HEK293 (cell line): Measurements from ENCODE around the gene HOXB7.
A peak's percentile ranks its signal among the peaks of the same experiment; 100 is the strongest.

Experiments used
- EGR2 ChIP-seq: fragments of 450-650 bp; formaldehyde crosslinking; IDR thresholded peaks from 2 replicates; pipeline ENCODE4 v1.5.1; 2016; ENCODE audit warnings: low read depth, missing biosample characterization, missing genetic modification characterization
- GLIS1 ChIP-seq: fragments of 450-650 bp; formaldehyde crosslinking; IDR thresholded peaks from 2 replicates; pipeline ENCODE4 v1.5.1; 2016; ENCODE audit warnings: missing biosample characterization, missing genetic modification characterization
- OVOL3 ChIP-seq: fragments of 450-650 bp; formaldehyde crosslinking; IDR thresholded peaks from 2 replicates; pipeline ENCODE4 v1.5.1; 2016; ENCODE audit warnings: missing biosample characterization, missing genetic modification characterization
- SP3 ChIP-seq: fragments of 450-650 bp; formaldehyde crosslinking; IDR thresholded peaks from 2 replicates; pipeline ENCODE4 v1.5.1; 2016; ENCODE audit warnings: missing biosample characterization, missing genetic modification characterization
- ZNF132 ChIP-seq: fragments of 450-650 bp; formaldehyde crosslinking; IDR thresholded peaks from 2 replicates; pipeline ENCODE4 v1.5.1; 2017; ENCODE audit warnings: missing biosample characterization, missing genetic modification characterization, borderline replicate concordance
- ZNF214 ChIP-seq: fragments of 450-650 bp; formaldehyde crosslinking; IDR thresholded peaks from 2 replicates; pipeline ENCODE4 v1.5.1; 2017; ENCODE audit warnings: missing biosample characterization, mild to moderate bottlenecking, missing genetic modification characterization, borderline replicate concordance
- ZNF37A ChIP-seq: fragments of 450-650 bp; IDR thresholded peaks from 2 replicates; pipeline ENCODE4 v1.5.1; 2018; ENCODE audit warnings: missing biosample characterization, missing genetic modification characterization
- ZNF391 ChIP-seq: fragments of 450-650 bp; formaldehyde crosslinking; IDR thresholded peaks from 2 replicates; pipeline ENCODE4 v1.5.1; 2016; ENCODE audit warnings: low read depth, missing biosample characterization, missing genetic modification characterization, borderline replicate concordance
- ZNF530 ChIP-seq: fragments of 450-650 bp; formaldehyde crosslinking; IDR thresholded peaks from 2 replicates; pipeline ENCODE4 v1.5.1; 2016; ENCODE audit warnings: low read depth, missing biosample characterization, missing genetic modification characterization
- ZNF623 ChIP-seq: fragments of 450-650 bp; formaldehyde crosslinking; IDR thresholded peaks from 2 replicates; pipeline ENCODE4 v1.5.1; 2016; ENCODE audit warnings: missing biosample characterization, missing genetic modification characterization
- ZNF629 ChIP-seq: fragments of 450-650 bp; formaldehyde crosslinking; IDR thresholded peaks from 2 replicates; pipeline ENCODE4 v1.5.1; 2017; ENCODE audit warnings: missing biosample characterization, missing genetic modification characterization
- ZNF843 ChIP-seq: fragments of 450-650 bp; formaldehyde crosslinking; IDR thresholded peaks from 2 replicates; pipeline ENCODE4 v1.5.1; 2016; ENCODE audit warnings: missing biosample characterization, missing genetic modification characterization
- TF ChIP-seq, protein P1 (sequence below): fragments of 450-650 bp; formaldehyde crosslinking; conservative IDR thresholded peaks from 2 replicates; pipeline ENCODE4 v1.5.1; 2016; ENCODE audit warnings: low read depth, missing biosample characterization, missing genetic modification characterization
- TF ChIP-seq, protein P2 (sequence below): fragments of 450-650 bp; formaldehyde crosslinking; IDR thresholded peaks from 2 replicates; pipeline ENCODE4 v1.5.1; 2016; ENCODE audit warnings: missing biosample characterization, missing genetic modification characterization, borderline replicate concordance
- TF ChIP-seq, protein P3 (sequence below): fragments of 450-650 bp; formaldehyde crosslinking; IDR thresholded peaks from 2 replicates; pipeline ENCODE4 v1.5.1; 2016; ENCODE audit warnings: missing biosample characterization, missing genetic modification characterization
- TF ChIP-seq, protein P4 (sequence below): fragments of 450-650 bp; formaldehyde crosslinking; IDR thresholded peaks from 2 replicates; pipeline ENCODE4 v1.5.1; 2016; ENCODE audit warnings: missing biosample characterization, missing genetic modification characterization
- TF ChIP-seq, protein P5 (sequence below): fragments of 450-650 bp; formaldehyde crosslinking; IDR thresholded peaks from 2 replicates; pipeline ENCODE4 v1.5.1; 2016; ENCODE audit warnings: missing biosample characterization, missing genetic modification characterization
- TF ChIP-seq, protein P6 (sequence below): fragments of 450-650 bp; formaldehyde crosslinking; IDR thresholded peaks from 2 replicates; pipeline ENCODE4 v1.5.1; 2017; ENCODE audit warnings: missing biosample characterization, missing genetic modification characterization

The HOXB7 gene

DNA sequence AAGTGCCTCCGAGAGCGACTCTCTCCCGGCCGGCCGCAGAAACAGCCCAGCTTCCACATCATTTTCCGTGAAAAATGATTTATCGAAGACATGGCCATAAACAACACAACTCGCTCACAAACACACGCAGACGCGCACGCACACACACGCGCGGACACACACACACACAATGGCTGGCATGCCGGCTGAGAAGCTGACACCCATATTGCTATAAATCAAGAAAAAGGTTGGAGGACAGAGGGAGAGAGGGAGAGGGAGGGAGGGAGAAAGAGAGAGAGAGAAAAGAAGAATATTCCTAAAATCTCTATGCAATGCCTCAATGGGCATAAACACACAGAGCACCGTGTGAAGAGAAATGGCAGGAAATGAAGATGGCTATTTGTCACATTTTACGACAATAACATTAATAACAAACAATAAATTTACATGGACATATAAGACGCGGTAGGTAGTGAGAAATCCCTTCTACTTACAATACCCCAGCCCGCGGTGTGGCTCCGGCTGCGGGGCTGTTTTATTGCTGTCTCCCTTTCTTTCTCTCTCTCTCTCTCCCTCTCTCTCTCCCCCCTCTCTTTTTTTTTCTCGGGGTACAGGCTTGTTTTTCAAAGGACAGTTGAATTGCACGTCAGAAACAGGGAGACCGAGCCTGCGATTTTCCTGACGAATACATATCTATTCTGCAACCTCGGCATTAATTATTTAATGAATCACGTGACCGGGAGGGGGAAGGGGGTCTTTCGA lies 42.1 kb downstream of the HOXB7 start (continued):
- TF ChIP-seq, protein P1, sequence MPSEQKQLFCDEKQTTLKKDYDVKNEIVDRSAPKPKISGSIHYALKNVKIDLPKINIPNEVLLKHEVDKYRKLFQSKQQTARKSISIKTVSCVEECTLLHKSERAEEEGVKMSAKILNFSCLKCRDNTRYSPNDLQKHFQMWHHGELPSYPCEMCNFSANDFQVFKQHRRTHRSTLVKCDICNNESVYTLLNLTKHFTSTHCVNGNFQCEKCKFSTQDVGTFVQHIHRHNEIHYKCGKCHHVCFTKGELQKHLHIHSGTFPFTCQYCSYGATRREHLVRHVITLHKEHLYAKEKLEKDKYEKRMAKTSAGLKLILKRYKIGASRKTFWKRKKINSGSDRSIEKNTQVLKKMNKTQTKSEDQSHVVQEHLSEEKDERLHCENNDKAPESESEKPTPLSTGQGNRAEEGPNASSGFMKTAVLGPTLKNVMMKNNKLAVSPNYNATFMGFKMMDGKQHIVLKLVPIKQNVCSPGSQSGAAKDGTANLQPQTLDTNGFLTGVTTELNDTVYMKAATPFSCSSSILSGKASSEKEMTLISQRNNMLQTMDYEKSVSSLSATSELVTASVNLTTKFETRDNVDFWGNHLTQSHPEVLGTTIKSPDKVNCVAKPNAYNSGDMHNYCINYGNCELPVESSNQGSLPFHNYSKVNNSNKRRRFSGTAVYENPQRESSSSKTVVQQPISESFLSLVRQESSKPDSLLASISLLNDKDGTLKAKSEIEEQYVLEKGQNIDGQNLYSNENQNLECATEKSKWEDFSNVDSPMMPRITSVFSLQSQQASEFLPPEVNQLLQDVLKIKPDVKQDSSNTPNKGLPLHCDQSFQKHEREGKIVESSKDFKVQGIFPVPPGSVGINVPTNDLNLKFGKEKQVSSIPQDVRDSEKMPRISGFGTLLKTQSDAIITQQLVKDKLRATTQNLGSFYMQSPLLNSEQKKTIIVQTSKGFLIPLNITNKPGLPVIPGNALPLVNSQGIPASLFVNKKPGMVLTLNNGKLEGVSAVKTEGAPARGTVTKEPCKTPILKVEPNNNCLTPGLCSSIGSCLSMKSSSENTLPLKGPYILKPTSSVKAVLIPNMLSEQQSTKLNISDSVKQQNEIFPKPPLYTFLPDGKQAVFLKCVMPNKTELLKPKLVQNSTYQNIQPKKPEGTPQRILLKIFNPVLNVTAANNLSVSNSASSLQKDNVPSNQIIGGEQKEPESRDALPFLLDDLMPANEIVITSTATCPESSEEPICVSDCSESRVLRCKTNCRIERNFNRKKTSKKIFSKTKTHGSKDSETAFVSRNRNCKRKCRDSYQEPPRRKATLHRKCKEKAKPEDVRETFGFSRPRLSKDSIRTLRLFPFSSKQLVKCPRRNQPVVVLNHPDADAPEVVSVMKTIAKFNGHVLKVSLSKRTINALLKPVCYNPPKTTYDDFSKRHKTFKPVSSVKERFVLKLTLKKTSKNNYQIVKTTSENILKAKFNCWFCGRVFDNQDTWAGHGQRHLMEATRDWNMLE (tag by site-specific recombination): no peak
- TF ChIP-seq ZNF37A (tag by site-specific recombination): no peak
- no peak for TF ChIP-seq SP3
- TF ChIP-seq, protein P2, sequence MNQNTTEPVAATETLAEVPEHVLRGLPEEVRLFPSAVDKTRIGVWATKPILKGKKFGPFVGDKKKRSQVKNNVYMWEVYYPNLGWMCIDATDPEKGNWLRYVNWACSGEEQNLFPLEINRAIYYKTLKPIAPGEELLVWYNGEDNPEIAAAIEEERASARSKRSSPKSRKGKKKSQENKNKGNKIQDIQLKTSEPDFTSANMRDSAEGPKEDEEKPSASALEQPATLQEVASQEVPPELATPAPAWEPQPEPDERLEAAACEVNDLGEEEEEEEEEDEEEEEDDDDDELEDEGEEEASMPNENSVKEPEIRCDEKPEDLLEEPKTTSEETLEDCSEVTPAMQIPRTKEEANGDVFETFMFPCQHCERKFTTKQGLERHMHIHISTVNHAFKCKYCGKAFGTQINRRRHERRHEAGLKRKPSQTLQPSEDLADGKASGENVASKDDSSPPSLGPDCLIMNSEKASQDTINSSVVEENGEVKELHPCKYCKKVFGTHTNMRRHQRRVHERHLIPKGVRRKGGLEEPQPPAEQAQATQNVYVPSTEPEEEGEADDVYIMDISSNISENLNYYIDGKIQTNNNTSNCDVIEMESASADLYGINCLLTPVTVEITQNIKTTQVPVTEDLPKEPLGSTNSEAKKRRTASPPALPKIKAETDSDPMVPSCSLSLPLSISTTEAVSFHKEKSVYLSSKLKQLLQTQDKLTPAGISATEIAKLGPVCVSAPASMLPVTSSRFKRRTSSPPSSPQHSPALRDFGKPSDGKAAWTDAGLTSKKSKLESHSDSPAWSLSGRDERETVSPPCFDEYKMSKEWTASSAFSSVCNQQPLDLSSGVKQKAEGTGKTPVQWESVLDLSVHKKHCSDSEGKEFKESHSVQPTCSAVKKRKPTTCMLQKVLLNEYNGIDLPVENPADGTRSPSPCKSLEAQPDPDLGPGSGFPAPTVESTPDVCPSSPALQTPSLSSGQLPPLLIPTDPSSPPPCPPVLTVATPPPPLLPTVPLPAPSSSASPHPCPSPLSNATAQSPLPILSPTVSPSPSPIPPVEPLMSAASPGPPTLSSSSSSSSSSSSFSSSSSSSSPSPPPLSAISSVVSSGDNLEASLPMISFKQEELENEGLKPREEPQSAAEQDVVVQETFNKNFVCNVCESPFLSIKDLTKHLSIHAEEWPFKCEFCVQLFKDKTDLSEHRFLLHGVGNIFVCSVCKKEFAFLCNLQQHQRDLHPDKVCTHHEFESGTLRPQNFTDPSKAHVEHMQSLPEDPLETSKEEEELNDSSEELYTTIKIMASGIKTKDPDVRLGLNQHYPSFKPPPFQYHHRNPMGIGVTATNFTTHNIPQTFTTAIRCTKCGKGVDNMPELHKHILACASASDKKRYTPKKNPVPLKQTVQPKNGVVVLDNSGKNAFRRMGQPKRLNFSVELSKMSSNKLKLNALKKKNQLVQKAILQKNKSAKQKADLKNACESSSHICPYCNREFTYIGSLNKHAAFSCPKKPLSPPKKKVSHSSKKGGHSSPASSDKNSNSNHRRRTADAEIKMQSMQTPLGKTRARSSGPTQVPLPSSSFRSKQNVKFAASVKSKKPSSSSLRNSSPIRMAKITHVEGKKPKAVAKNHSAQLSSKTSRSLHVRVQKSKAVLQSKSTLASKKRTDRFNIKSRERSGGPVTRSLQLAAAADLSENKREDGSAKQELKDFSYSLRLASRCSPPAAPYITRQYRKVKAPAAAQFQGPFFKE (tag by site-specific recombination): no peak
- TF ChIP-seq ZNF132 (tag by site-specific recombination): no peak
- no peak for TF ChIP-seq ZNF214 (tag by site-specific recombination)
- 0 out of 2 replicates have a peak, but pooled peaks have one; percentile 30 for TF ChIP-seq ZNF629 (tag by site-specific recombination)
- no peak; the same call in 1 of the 2 replicates for TF ChIP-seq OVOL3 (tag by site-specific recombination)
- no peak for TF ChIP-seq ZNF623
- TF ChIP-seq, protein P3, sequence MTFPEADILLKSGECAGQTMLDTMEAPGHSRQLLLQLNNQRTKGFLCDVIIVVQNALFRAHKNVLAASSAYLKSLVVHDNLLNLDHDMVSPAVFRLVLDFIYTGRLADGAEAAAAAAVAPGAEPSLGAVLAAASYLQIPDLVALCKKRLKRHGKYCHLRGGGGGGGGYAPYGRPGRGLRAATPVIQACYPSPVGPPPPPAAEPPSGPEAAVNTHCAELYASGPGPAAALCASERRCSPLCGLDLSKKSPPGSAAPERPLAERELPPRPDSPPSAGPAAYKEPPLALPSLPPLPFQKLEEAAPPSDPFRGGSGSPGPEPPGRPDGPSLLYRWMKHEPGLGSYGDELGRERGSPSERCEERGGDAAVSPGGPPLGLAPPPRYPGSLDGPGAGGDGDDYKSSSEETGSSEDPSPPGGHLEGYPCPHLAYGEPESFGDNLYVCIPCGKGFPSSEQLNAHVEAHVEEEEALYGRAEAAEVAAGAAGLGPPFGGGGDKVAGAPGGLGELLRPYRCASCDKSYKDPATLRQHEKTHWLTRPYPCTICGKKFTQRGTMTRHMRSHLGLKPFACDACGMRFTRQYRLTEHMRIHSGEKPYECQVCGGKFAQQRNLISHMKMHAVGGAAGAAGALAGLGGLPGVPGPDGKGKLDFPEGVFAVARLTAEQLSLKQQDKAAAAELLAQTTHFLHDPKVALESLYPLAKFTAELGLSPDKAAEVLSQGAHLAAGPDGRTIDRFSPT (tag by site-specific recombination): no peak
- TF ChIP-seq, protein P4, sequence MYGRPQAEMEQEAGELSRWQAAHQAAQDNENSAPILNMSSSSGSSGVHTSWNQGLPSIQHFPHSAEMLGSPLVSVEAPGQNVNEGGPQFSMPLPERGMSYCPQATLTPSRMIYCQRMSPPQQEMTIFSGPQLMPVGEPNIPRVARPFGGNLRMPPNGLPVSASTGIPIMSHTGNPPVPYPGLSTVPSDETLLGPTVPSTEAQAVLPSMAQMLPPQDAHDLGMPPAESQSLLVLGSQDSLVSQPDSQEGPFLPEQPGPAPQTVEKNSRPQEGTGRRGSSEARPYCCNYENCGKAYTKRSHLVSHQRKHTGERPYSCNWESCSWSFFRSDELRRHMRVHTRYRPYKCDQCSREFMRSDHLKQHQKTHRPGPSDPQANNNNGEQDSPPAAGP (tag by site-specific recombination): 0 out of 2 replicates have a peak, but pooled peaks have one; percentile 14
- no peak for TF ChIP-seq ZNF530 (tag by site-specific recombination)
- 0 out of 2 replicates have a peak, but pooled peaks have one; percentile 14 for TF ChIP-seq GLIS1 (tag by site-specific recombination)
- TF ChIP-seq, protein P5, sequence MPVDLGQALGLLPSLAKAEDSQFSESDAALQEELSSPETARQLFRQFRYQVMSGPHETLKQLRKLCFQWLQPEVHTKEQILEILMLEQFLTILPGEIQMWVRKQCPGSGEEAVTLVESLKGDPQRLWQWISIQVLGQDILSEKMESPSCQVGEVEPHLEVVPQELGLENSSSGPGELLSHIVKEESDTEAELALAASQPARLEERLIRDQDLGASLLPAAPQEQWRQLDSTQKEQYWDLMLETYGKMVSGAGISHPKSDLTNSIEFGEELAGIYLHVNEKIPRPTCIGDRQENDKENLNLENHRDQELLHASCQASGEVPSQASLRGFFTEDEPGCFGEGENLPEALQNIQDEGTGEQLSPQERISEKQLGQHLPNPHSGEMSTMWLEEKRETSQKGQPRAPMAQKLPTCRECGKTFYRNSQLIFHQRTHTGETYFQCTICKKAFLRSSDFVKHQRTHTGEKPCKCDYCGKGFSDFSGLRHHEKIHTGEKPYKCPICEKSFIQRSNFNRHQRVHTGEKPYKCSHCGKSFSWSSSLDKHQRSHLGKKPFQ: 0 out of 2 replicates have a peak, but pooled peaks have one; percentile 38
- peak; percentile 80 for TF ChIP-seq ZNF843 (tag by site-specific recombination)
- 0 out of 2 replicates have a peak, but pooled peaks have one; percentile 52 for TF ChIP-seq ZNF391 (tag by site-specific recombination)
- TF ChIP-seq, protein P6, sequence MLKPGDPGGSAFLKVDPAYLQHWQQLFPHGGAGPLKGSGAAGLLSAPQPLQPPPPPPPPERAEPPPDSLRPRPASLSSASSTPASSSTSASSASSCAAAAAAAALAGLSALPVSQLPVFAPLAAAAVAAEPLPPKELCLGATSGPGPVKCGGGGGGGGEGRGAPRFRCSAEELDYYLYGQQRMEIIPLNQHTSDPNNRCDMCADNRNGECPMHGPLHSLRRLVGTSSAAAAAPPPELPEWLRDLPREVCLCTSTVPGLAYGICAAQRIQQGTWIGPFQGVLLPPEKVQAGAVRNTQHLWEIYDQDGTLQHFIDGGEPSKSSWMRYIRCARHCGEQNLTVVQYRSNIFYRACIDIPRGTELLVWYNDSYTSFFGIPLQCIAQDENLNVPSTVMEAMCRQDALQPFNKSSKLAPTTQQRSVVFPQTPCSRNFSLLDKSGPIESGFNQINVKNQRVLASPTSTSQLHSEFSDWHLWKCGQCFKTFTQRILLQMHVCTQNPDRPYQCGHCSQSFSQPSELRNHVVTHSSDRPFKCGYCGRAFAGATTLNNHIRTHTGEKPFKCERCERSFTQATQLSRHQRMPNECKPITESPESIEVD (tag by site-specific recombination): peak; percentile 71
- TF ChIP-seq EGR2 (tag by site-specific recombination): no peak
